GM18867 (cell line): Measurements from ENCODE around the gene KCNN3.

Experiments
- ATAC-seq: cut with Tn5 transposase; IDR thresholded peaks from one replicate; pipeline ENCODE4 v1.9.1; 2021; ENCODE audit warnings: mild to moderate bottlenecking, moderate library complexity; ENCODE audit not compliant: unreplicated experiment

KCNN3 gene

GRCh38 chr1:154819628-154820590 is 50.2 kb downstream of the KCNN3 start:
- no peak for ATAC-seq

DNA sequence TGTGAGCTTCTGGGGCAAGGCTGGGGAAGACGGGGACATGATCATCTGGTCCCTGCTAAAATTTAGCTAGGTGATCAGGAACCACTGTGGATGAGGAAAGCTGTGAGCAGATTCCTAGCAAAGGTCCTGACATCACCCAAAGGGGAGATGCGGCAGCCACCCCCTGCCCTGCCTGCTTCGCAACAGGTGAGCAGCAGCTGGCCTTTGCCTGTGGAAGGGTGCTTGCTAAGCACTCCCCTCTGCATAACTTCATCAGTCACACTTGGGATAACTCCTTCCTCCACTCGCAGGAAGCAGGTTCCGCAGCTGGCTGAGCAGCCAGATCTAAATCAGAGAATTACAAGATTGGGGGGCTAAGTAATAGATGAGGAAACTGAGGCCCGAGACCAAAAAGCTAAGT is 51.2 kb downstream of the KCNN3 start:
- no peak for ATAC-seq

DNA sequence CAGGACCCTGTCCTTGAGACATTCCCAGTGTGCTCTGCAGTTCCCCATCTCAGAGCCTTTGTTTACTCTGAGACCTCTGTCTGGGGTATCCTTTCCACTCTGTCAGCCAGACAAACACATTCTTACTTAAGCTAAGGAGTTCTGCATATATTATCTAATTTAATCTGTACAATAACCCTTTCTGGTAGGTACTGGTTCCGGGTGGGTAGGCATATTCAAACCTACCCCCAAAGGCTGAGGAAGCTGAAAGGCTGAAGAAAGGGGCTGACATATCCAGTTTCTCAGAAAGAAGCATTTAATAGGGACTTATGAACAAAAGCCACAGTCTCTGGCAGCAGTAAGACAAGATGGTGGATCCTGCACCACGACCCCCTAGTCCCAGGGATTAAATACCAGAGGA is 53.1 kb downstream of the KCNN3 start:
- ATAC-seq = no peak

DNA sequence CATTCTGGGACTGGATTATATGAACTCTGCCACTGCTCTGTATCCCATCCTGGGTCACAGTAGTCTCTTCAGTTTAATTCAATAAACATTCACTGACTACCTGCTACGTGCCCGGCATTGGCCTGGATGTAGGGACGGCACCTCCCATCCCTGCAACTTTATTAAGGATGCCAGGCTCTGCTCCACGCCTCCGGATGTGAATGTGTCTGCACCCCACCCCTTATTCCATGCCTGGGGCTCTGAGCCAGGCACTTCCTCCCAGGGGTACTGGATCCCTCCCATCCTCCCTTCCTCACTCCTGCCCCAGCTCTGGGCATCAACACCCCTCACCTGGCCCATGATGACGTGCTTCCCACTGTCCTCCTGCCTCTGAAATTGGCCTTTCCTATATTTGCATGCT is 53.7 kb downstream of the KCNN3 start:
- no peak for ATAC-seq

DNA sequence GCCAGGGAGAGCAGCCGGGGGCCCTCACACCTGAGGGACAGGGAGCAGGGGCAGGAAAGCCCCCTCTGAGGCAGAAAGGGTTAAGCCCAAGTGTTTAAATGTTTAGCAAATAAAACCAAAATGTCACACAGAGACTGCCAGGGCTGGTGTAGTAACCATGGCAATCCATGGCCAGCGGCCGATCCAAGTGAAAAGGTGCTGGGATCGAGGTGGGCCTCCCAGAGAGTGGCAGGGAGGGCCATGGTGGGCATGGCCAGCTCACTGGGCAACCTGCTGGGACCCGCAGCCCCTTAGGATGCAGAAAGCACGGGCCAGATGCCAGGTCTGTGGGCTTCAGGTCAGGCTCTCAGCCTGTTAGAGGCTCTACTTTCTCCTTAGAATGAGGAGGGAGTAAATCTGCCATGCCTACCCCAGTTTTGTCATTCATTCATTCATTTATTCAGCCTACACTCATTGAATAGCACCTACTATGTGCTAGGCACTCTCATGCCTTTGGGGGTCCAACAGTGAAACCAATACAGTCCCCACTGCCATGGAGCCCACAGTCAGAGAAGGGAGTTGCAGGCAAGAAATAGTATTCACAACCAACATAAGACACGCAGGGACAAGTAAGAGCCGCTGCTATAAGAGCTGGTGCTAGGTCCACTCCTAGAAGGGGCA is 56.1 kb downstream of the KCNN3 start:
- ATAC-seq = no peak

DNA sequence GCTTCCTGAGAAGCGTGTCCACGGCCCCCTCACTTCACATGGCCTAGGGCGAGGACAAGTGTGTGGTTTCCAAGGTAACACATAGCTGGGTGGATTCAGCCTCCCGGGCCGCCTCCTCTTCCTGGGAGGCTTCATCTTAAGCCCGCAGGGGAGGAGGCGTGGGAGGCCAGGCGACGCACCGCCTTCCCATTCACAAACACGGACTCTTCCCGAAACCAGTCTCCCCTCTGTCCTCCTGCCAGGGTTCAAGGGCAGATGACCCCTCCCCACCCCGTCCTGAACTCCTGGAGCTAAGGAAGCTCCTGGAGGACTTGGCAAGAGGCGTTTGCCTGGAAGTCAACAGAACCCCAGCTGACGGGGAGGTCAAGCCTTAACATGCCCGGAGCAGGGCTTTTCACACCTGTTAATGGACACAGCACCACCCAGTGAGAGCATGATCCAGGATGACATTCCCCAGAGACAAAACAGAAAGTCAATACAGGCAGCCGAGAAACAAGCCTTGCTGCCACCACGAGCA is 56.7 kb downstream of the KCNN3 start:
- ATAC-seq = no peak

GRCh38 chr1:154812877-154813276 is 57.2 kb downstream of the KCNN3 start:
- ATAC-seq = no peak

DNA sequence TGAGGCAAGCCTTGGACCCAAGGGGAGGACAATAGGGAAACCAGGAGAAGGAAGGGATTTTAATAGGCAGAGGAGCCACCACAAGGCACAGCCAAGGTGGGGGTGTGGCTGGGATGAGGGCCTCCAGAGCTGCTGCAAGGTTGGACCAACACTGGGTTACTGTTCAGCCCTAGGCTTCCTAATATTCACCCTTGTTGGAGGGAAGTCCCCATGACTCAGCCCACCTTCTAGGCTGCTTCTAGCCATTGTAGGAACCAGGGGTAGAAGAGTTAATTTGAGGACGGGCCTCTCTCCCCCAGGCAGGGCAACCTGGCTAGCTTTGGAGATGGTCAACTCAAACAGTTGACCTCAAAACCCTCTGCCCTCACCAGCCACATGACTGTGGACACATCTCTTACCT is 59.5 kb downstream of the KCNN3 start:
- no peak for ATAC-seq

- no peak for ATAC-seq
Observed at GRCh38 chr1:154809436-154810413, 60.4 kb downstream of the KCNN3 start.

DNA sequence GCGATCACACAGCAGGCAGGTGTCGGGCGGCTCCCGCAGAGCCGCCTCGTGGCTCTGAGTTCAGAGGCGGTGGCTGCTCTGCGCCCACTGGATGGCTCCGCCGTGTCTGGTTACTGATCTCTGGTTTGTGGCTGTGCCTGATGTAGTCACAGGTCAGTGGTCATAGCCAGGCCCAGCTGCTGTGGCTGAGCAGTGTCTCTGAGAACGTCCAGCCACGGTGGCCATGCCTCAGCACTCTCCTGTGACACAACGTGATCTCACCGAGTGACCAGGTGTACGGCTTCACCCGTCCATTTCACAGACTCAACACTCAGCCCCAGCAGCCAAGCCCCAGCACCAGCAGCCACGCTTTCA is 61.2 kb downstream of the KCNN3 start:
- no peak for ATAC-seq

- no peak for ATAC-seq
Observed at GRCh38 chr1:154808261-154808908, 61.7 kb downstream of the KCNN3 start.

DNA sequence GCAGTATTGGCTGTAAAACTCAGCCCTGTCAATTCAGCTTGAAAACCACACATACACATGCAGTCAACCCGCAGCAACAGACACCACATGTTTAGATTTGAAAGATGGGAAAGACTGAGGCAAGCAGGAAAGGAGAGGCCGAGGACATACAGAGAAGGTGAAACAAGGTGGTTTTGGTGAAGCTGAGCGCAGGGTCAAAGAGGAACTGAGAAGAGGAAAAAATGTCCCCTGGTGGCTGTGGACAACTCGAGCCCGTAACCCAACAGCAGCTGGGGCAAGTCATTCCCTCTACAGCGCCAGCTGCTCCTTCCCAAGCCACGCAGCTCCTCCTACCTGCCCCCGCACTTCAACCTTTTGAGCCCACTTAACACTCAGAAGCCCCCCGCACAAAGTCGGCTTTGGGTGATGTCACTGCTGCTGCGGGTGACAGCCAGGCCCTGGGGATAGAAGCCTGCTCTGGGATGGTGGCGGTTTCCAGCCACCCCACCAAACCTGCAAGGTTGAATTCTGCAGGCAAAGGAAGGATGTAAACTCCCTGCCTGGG is 63.0 kb downstream of the KCNN3 start:
- peak; percentile 72 for ATAC-seq

GRCh38 chr1:154806333-154806732 is 63.7 kb downstream of the KCNN3 start:
- no peak for ATAC-seq

- no peak for ATAC-seq
Observed at GRCh38 chr1:154802982-154803920, 66.8 kb downstream of the KCNN3 start.

GRCh38 chr1:154802336-154802969 is 67.6 kb downstream of the KCNN3 start:
- no peak for ATAC-seq

GRCh38 chr1:154801234-154802011 is 68.7 kb downstream of the KCNN3 start:
- ATAC-seq = no peak

GRCh38 chr1:154799188-154799587 is 70.9 kb downstream of the KCNN3 start:
- no peak for ATAC-seq

DNA sequence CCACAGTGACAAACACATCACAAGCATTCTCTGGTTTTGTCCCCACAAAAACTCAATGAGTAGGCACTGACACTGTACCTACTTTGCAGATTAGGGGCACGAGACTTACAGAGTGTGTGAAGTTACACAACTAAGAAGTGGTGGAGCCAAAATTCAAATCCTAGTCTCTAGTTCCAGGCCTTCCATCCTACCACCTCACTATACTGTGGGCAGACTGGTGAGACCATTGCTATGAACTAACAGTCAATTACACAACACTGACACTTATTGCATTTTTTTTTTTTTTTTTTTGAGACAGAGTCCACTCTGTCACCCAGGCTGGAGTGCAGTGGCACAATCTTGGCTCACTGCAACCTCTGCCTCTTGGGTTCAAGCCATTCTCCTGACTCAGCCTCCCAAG is 71.4 kb downstream of the KCNN3 start:
- no peak for ATAC-seq
